Adrenal gland (tissue), 12 donors: ENCODE results near the gene MAP2K1. TPM values are rescaled to one million over a fixed set of nuclear protein-coding genes. Genes with fewer than 3 reads are reported as not detected.
"Not testable (repeated sequence)": the region's sequence is repeated elsewhere in the genome, so short reads cannot be mapped to it uniquely, and the experiment has no call there.

Experiments used
- DNase-seq, 7 donors: peaks; one replicate each; pipeline ENCODE4 v3.0.0-alpha.2; 2019 to 2020
- H3K27ac ChIP-seq, 5 donors: fragments of 200-600 bp; sonication (generic) in 4 of 5; 1 replicate in 3 of 5; 2 replicates in 2 of 5; pipeline versions ENCODE4 v1.5.1 to v1.8.0; 2016 to 2020; ENCODE audit warnings: mild to moderate bottlenecking in 1 of 5
- H3K27me3 ChIP-seq: fragments of 200-600 bp; 2 replicates; pipeline ENCODE4 v1.8.0; 2021
- H3K36me3 ChIP-seq, 2 donors: fragments of 200-600 bp; replicated peaks in 1 of 2; 1 replicate in 1 of 2; 2 replicates in 1 of 2; pipeline versions ENCODE4 v1.5.1 to v1.8.0; 2018 to 2022
- H3K4me1 ChIP-seq, 2 donors: fragments of 200-600 bp; replicated peaks in 1 of 2; 1 replicate in 1 of 2; 2 replicates in 1 of 2; pipeline versions ENCODE4 v1.5.1 to v1.8.0; 2018 to 2021
- H3K4me3 ChIP-seq, 4 donors: fragments of 200-600 bp; sonication (generic) in 3 of 4; one replicate each; pipeline ENCODE4 v1.5.1; 2016 to 2018
- H3K9me3 ChIP-seq, 3 donors: fragments of 200-600 bp; sonication (generic) in 1 of 3; replicated peaks in 1 of 3; 1 replicate in 2 of 3; 2 replicates in 1 of 3; pipeline versions ENCODE4 v1.5.1 to v1.8.0; 2016 to 2021
- POLR2A ChIP-seq, 2 donors: fragments of 450-650 bp; IDR thresholded peaks; one replicate each; pipeline ENCODE4 v1.6.1; 2017; ENCODE audit warnings: antibody characterized with exemption in 2 of 2, mild to moderate bottlenecking in 2 of 2, moderate library complexity in 1 of 2
- WGBS, 4 donors: extraction: QIAGEN DNeasy Blood & Tissue Kit in 2 of 4; methylation state at CpG; one replicate each; pipeline versions ENCODE4 v1.1.5 to v1.1.7; 2013 to 2017; 5-methylcytosine and 5-hydroxymethylcytosine counted together
- intact Hi-C, 2 donors: fragments of 100-400 bp; cut with DNase I; formaldehyde crosslinking; loops; one replicate each; pipeline versions ENCODE4 v1.14.1 to v1.15.0; 2022 to 2023
- polyA plus RNA-seq, 3 donors: library from polyadenylated mRNA; stranded (reverse); fragments of 200-250 nt in 2 of 3; fragments of 350-450 nt in 1 of 3; fragmentation: Illumina TruSeq in 1 of 3; extraction: RNeasy Lipid Tissue Mini Kit (QIAGEN cat#74804) in 1 of 3; gene quantifications; one replicate each; pipeline ENCODE4 v1.2.3, GENCODE V29; 2013 to 2014
- total RNA-seq, 9 donors: library from RNA; depleted of rRNA in 4 of 9; stranded (reverse); fragments of >200 nt in 4 of 9; fragments of 120-200 nt in 1 of 9; fragmentation: NEBNext Ultra II Directional in 1 of 9; extraction: Animal tissue kit (Norgen Biotek cat#: 25700) in 1 of 9; gene quantifications; one replicate each; pipeline versions ENCODE4 v1.1.0 to v1.2.4, GENCODE V29; 2013 to 2023
- TF ChIP-seq, protein P1 (sequence below), 6 experiments: fragments of 450-650 bp in 4 of 6; fragments of 200-600 bp in 2 of 6; sonication (generic) in 1 of 6; IDR thresholded peaks; 1 replicate in 5 of 6; 2 replicates in 1 of 6; pipeline versions ENCODE4 v1.5.1 to v1.8.0; 2016 to 2021; ENCODE audit warnings: antibody characterized with exemption in 6 of 6, mild to moderate bottlenecking in 2 of 6, moderate library complexity in 1 of 6
- donor health status: healthy with polysubstance abuse.
- donor health status: Bipolar disorder and iron deficiency.
- donor health status: DM: yes; HTN: yes; CAD: no.
- donor health status: DM: no; HTN: no; CAD: no.
- donor health status: DM: no; HTN: no; CAD: no.
- donor health status: DM: yes; HTN: yes; CAD: no.

MAP2K1 gene
- total and polyA plus RNA-seq, 12 donors: 14.0 to 60.0 (median 45.9) TPM

DNA sequence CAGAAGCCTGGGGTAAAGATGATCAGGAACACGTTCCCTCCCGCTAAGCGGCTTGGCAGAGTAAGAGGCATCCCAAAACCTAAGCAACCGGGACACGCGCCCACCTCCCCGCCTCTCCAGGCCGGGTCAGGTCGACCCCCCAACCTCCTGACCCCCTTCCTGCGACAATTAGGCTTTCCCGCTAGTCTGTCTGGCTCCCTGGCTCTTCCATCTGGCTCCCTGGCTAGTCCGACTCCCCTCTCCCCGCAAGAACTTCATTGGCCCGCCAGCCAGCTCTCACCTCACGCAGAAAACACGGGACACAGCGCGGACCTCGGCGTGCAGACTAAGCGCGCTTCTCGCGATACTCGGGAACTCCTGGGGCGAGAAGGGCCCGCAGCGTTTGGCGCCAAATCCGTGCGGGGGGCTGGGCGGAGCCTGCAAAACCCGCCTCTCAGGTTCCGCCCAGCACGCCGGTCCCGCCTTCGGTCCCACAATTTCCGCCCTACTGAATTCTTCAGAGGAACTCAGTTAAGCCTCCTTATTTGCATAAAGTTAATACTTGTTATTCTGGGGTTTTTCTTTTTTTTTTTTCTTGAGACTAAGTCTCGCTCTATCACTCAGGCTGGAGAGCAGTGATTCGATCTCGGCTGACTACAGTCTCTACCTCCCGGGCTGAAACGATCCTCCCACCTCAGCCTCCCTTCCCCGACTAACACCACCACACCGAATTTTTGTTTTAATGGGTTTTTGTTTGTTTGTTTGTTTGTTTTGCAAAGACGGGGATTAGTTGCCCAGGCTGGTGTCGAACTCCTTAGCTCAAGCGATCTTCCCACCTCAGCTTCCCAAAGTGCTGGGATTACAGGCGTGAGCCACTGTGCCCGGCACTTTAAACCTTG is 30.1 kb upstream of the MAP2K1 start, which contains the start of gene TIPIN:
Gene TIPIN (minus strand): TSS at position 327 of the 878 bp plus-strand sequence. CDS start 3,738 bp downstream, outside the sequence.
- Histone ChIP-seq H3K27me3 (no peaks in the 10 kb centered on the region), H3K4me1 (peaks cover 0 to 4% of the 10 kb centered on the region in 2 donors), H3K4me3 (peak within 1 kb of the TSS in 3 of 4 donors; percentile 53 to 64 (median 58)), H3K9me3 (no peaks in the 10 kb centered on the region), H3K36me3 (no peaks in the 10 kb centered on the region), H3K27ac (peak within 1 kb of the TSS in 4 of 5 donors; percentile 27 to 79 (median 68))
- intact Hi-C loops: no loop called here
- peak; percentile 31 to 80 for TF ChIP-seq POLR2A (IDR thresholded peaks at IDR 0.05)
- TF ChIP-seq, protein P1, sequence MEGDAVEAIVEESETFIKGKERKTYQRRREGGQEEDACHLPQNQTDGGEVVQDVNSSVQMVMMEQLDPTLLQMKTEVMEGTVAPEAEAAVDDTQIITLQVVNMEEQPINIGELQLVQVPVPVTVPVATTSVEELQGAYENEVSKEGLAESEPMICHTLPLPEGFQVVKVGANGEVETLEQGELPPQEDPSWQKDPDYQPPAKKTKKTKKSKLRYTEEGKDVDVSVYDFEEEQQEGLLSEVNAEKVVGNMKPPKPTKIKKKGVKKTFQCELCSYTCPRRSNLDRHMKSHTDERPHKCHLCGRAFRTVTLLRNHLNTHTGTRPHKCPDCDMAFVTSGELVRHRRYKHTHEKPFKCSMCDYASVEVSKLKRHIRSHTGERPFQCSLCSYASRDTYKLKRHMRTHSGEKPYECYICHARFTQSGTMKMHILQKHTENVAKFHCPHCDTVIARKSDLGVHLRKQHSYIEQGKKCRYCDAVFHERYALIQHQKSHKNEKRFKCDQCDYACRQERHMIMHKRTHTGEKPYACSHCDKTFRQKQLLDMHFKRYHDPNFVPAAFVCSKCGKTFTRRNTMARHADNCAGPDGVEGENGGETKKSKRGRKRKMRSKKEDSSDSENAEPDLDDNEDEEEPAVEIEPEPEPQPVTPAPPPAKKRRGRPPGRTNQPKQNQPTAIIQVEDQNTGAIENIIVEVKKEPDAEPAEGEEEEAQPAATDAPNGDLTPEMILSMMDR (IDR thresholded peaks at IDR 0.05): no peak
- peak; percentile 96 to 98 (median 97) for DNase-seq
- WGBS, 4 donors: 7 to 15% (median 10%) methylated on average over 22 to 51 of the region's 51 CpGs

DNA sequence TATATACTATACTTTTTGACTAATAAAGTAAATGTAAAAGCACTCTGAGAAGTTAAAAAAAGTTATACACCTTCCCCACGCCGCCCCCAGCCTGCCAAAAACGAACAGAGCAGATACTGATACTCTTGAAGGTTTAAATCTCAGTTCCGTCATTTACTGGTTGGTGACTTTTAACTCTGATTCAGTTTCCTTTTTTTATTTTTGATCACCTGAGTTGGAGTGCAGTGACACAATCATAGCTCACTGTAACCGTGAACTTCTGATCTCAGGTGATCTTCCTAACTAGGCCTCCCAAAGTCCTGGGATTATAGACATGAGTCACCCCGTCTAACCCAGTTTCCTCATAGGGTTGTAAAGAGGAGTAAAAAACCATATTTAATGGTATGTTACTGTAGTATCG is 27.0 kb upstream of the MAP2K1 start:
- no peak for TF ChIP-seq POLR2A (IDR thresholded peaks at IDR 0.05)
- TF ChIP-seq, protein P1 (IDR thresholded peaks at IDR 0.05): no peak
- H3K9me3 ChIP-seq: no peaks in the 10 kb centered on the region
- H3K4me1 ChIP-seq: peaks cover 0 to 4% of the 10 kb centered on the region in 2 donors
- no peak overlapping the region for H3K4me3 ChIP-seq
- no peaks in the 10 kb centered on the region for H3K36me3 ChIP-seq
- no peaks in the 10 kb centered on the region for H3K27me3 ChIP-seq
- DNase-seq: no peak
- 82 to 88% (median 86%) methylated on average over 7 of the region's 7 CpGs for WGBS, 4 donors
- intact Hi-C loops: no loop called here
- H3K27ac ChIP-seq: no peak overlapping the region

DNA sequence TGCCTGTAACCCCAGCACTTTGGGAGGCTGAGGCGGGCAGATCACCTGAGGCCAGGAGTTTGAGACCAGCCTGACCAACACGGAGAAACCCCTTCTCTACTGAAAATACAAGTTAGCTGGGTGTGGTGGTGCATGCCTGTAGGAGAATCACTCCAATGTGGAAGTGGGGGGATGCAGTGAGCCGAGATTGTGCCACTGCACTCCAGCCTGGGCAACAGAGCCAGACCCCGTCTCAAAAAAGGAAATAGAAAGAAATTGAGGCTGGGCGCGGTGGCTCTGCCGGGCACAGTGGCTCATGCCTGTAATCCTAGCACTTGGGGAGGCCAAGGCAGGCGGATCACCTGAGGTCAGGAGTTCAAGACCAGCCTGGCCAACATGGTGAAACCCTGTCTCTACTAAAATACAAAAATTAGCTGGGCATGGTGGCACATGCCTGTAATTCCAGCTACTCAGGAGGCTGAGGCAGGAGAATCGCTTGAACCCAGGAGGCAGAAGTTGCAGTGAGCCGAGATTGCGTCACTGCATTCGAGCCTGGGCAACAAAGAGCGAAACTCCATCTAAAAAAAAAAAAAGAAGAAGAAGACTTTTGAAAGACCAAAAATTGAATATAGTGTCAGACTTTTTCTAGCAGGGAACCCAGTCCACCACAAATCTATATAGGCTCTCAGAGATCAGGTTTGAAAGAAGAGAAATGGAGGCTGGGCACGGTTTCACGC is 24.8 kb upstream of the MAP2K1 start:
- intact Hi-C loops, H3K4me1 ChIP-seq, DNase-seq, H3K9me3 ChIP-seq, H3K36me3 ChIP-seq, H3K27ac ChIP-seq, H3K4me3 ChIP-seq, H3K27me3 ChIP-seq: not testable (repeated sequence)
- WGBS, 4 donors: 77 to 82% (median 79%) methylated on average over 15 of the region's 15 CpGs

DNA sequence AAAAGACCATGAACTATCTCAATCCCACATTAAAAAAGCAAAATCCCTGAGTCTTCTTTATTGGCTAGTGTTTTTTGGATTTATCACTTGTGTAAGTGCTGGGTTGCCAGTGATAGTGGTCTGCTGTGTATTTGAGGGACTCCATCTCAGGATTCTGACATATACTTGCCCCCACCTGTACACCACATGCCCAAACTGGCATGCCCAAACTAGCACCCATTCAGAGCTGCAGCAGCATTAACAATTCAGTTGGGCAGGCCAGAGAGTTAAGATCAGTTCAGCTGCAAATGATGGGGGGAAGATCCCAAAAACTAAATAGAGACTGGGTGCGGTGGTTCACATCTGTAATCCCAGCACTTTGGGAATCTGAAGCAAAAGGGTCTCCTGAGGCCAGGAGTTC is 23.9 kb upstream of the MAP2K1 start:
- WGBS, 4 donors: 92 to 100% (median 97%) methylated on average over 1 of the region's 1 CpG
- TF ChIP-seq, protein P1 (IDR thresholded peaks at IDR 0.05): no peak
- TF ChIP-seq POLR2A (IDR thresholded peaks at IDR 0.05): no peak

More for the DNA sequence above, 23.9 kb upstream of the MAP2K1 start:
- H3K9me3 ChIP-seq: no peaks in the 10 kb centered on the region
- no peak overlapping the region for H3K4me3 ChIP-seq
- H3K36me3 ChIP-seq: no peaks in the 10 kb centered on the region
- DNase-seq: no peak
- peaks cover 0 to 3% of the 10 kb centered on the region in 2 donors for H3K4me1 ChIP-seq
- H3K27ac ChIP-seq: no peak overlapping the region
- H3K27me3 ChIP-seq: no peaks in the 10 kb centered on the region
- intact Hi-C loops: no loop called here
